ENCODE measurements around the gene RHOBTB1.
"Not testable (repeated sequence)": the region's sequence is repeated elsewhere in the genome, so short reads cannot be mapped to it uniquely, and the experiment has no call there.

The RHOBTB1 gene

DNA sequence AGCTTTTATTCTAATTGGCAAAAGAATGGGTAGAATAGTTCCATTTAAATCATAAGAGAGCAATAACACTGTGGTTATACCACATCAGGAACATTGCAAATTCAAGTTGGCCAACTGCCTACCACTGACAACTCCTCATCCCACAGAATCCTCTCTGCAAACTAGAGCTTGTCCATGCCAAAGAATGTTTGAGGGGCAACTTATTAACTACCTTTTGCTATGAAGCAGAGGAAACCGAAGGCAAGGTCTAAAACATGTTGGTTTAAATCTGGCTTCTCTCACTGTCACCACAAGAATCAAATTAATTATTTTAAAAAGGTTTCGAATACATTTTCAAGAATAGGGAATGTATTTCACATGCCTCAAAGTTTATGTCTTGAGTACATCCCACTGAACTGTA is 36.0 kb downstream of the RHOBTB1 start:
- Histone ChIP-seq H3K9me3 (no peaks in the 10 kb centered on the region), H3K4me3 (no peak overlapping the region), H3K36me3 (no peaks in the 10 kb centered on the region), H3K27ac (no peak overlapping the region), H3K4me1 (peaks cover 0 to 66% (median 19%) of the 10 kb centered on the region in 4 donors), H3K27me3 (no peaks in the 10 kb centered on the region)
- intact Hi-C loops (cut with DNase I; ENCODE audit: low total_unique reads) = loop anchor here (5.0 kb wide), 1 partner anchor 34 kb away; the partner anchor contains the start of gene RHOBTB1
- DNase-seq = no peak
- TF ChIP-seq, protein P1, sequence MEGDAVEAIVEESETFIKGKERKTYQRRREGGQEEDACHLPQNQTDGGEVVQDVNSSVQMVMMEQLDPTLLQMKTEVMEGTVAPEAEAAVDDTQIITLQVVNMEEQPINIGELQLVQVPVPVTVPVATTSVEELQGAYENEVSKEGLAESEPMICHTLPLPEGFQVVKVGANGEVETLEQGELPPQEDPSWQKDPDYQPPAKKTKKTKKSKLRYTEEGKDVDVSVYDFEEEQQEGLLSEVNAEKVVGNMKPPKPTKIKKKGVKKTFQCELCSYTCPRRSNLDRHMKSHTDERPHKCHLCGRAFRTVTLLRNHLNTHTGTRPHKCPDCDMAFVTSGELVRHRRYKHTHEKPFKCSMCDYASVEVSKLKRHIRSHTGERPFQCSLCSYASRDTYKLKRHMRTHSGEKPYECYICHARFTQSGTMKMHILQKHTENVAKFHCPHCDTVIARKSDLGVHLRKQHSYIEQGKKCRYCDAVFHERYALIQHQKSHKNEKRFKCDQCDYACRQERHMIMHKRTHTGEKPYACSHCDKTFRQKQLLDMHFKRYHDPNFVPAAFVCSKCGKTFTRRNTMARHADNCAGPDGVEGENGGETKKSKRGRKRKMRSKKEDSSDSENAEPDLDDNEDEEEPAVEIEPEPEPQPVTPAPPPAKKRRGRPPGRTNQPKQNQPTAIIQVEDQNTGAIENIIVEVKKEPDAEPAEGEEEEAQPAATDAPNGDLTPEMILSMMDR (IDR thresholded peaks at IDR 0.05) = no peak

DNA sequence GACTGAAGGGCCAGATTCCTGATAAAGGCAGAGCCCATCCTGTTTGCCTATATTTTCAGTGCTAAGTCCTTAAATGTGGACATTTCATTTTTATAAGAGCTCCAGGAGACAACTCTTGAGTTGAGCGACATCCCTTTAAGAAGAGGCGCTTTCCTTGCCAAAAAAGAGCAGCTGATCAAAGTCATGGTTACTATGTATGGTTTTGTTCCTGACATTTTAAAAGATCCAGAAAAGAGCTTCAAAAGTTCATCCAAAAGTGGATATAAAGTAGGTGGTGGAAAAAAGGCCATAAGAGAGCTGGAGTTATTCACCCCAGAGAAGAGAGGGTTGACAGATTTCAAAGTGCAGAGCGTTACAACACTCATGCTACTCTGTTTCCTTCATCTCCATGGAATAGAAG is 36.7 kb downstream of the RHOBTB1 start:
- no peak for DNase-seq
- Histone ChIP-seq H3K4me3 (no peak overlapping the region), H3K27ac (no peak overlapping the region), H3K4me1 (peaks cover 0 to 61% (median 19%) of the 10 kb centered on the region in 4 donors), H3K9me3 (no peaks in the 10 kb centered on the region), H3K27me3 (no peaks in the 10 kb centered on the region), H3K36me3 (no peaks in the 10 kb centered on the region)
- TF ChIP-seq, protein P1 (IDR thresholded peaks at IDR 0.05) = no peak
- intact Hi-C loops (cut with DNase I; ENCODE audit: low total_unique reads) = loop anchor here (5.0 kb wide), 1 partner anchor 35 kb away; the partner anchor contains the start of gene RHOBTB1

DNA sequence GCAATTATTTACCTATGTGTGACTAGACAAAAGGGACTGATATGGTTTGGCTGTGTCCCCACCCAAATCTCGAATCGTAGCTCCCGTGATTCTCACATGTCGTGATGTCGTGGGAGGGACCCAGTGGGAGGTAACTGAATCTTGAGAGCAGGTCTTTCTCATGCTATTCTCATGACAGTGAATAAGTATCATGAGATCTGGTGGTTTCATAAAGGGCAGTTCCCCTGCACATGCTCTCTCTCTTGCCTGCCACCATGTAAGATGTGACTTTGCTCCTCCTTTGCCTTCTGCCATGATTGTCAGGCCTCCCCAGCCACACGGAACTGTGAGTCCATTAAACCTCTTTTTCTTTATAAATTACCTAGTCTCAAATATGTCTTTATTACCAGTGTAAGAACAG is 37.2 kb downstream of the RHOBTB1 start:
- not testable (repeated sequence) for H3K27me3 ChIP-seq, H3K27ac ChIP-seq

DNA sequence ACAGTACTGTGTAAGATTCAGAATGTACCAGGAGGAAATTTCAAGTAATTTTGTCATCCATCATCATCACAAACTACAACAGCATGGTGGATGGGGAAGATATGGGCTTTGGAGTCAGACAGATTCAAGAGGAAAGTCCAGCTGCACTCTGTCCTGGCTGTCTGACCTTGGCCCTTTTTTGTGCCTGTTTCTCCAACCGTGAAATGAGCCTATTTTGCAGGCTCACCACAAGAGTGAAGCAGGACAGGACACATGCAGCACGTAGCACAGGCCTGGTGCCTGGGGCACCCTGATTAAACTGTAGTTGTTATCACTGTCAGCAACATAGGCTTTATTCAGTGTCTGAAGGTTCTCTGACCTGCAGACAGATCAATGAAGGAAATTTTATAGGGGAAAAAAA is 37.6 kb downstream of the RHOBTB1 start:
- no peak for DNase-seq
- Histone ChIP-seq H3K27ac (peak overlapping the region in 1 of 2 donors; percentile 45), H3K36me3 (no peaks in the 10 kb centered on the region), H3K4me3 (no peak overlapping the region), H3K27me3 (no peaks in the 10 kb centered on the region), H3K9me3 (no peaks in the 10 kb centered on the region), H3K4me1 (peaks cover 3 to 59% (median 20%) of the 10 kb centered on the region in 4 donors)
- intact Hi-C loops (cut with DNase I; ENCODE audit: low total_unique reads) = loop anchor here (5.0 kb wide), 1 partner anchor 36 kb away; the partner anchor contains the start of gene RHOBTB1
- TF ChIP-seq, protein P1 (IDR thresholded peaks at IDR 0.05) = no peak

More for the DNA sequence above, 37.2 kb downstream of the RHOBTB1 start:
- H3K36me3 ChIP-seq, DNase-seq, H3K9me3 ChIP-seq, H3K4me3 ChIP-seq: not testable (repeated sequence)
- H3K4me1 ChIP-seq = peaks cover 2 to 59% (median 21%) of the 10 kb centered on the region in 4 donors
- intact Hi-C loops (cut with DNase I; ENCODE audit: low total_unique reads) = loop anchor here (5.0 kb wide), 1 partner anchor 35 kb away; the partner anchor contains the start of gene RHOBTB1

DNA sequence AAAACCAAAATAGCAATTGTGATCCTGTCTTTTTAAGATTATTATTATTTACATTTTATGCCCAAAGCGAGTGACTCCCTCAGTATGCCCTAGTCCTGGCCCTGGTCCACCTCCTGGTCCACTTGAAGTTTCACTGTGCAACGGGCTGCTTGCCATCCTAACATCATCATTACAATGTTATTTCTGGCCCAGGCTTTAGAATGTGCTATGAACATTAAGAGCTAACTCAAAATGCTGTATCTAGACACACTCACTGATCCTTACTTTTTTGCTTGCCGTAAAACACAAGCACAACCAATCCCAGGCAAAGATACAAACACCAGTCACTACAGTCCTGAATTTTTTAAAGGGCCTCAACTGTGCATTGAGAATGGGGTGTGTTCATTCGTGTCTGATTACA is 38.4 kb downstream of the RHOBTB1 start:
- no peak overlapping the region for H3K4me3 ChIP-seq
- intact Hi-C loops (cut with DNase I; ENCODE audit: low total_unique reads) = loop anchor here (5.0 kb wide), 1 partner anchor 37 kb away; the partner anchor contains the start of gene RHOBTB1
- TF ChIP-seq, protein P1 (IDR thresholded peaks at IDR 0.05) = no peak
- no peaks in the 10 kb centered on the region for H3K27me3 ChIP-seq
- no peaks in the 10 kb centered on the region for H3K9me3 ChIP-seq
- H3K4me1 ChIP-seq = peaks cover 3 to 59% (median 20%) of the 10 kb centered on the region in 4 donors
- H3K27ac ChIP-seq = peak overlapping the region; percentile 45 to 53
- H3K36me3 ChIP-seq = no peaks in the 10 kb centered on the region
- peak; percentile 63 to 90 for DNase-seq

DNA sequence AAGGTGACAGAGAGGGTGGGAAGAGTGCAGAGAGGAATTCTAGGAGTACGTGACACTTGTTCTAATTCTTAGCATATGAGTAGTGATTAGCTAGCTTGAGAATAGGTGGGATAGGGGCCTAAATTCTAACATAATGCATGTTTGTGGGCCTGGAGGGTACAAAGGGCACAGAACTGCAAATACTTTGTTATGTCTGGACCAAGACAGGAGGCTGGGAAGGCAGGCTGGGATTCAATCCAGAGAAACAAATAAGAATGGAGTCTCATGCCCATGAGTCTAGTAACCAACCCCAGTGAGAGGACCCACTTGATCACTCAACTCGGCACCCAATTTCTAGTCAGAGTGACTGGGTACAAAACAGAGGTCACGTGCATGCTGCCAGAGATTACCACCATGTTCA is 40.9 kb downstream of the RHOBTB1 start:
- Histone ChIP-seq H3K27me3 (no peaks in the 10 kb centered on the region), H3K36me3 (no peaks in the 10 kb centered on the region), H3K4me1 (peaks cover 3 to 46% (median 15%) of the 10 kb centered on the region in 4 donors), H3K9me3 (no peaks in the 10 kb centered on the region), H3K4me3 (no peak overlapping the region), H3K27ac (no peak overlapping the region)
- TF ChIP-seq, protein P1 (IDR thresholded peaks at IDR 0.05) = no peak
- DNase-seq = no peak
- intact Hi-C loops (cut with DNase I; ENCODE audit: low total_unique reads) = no loop called here

All from tibial artery (tissue), 4 donors.